ENCODE data around the gene NELL2.
"Not testable (repeated sequence)": the region's sequence is repeated elsewhere in the genome, so short reads cannot be mapped to it uniquely, and the experiment has no call there.

The NELL2 gene

GRCh38 chr12:44847403-44847802, 28.7 kb downstream of the NELL2 start:
- DNase-seq = no peak

- DNase-seq = no peak
Observed at GRCh38 chr12:44846826-44847225, 29.3 kb downstream of the NELL2 start.

DNA sequence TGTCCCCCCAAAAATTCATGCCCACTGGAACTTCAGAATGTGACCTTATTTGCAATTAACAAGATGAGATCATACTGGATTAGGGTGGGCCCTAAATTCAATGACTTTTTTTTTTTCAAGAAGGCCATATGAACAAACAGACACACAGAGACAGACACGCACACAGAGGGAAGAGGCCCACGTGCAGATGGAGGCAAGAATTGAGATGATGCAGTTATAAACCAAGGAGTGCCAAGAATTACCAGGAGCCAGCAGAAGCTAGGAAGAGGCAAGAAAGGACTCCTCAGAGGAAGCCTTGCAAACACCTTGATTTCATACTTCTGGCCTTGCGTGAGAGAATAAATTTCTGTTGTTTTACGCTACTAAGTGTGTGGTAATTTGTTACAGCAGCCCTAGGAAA, 33.4 kb downstream of the NELL2 start:
- DNase-seq = no peak

- DNase-seq = no peak
Observed at GRCh38 chr12:44839785-44840184, 36.3 kb downstream of the NELL2 start.

DNA sequence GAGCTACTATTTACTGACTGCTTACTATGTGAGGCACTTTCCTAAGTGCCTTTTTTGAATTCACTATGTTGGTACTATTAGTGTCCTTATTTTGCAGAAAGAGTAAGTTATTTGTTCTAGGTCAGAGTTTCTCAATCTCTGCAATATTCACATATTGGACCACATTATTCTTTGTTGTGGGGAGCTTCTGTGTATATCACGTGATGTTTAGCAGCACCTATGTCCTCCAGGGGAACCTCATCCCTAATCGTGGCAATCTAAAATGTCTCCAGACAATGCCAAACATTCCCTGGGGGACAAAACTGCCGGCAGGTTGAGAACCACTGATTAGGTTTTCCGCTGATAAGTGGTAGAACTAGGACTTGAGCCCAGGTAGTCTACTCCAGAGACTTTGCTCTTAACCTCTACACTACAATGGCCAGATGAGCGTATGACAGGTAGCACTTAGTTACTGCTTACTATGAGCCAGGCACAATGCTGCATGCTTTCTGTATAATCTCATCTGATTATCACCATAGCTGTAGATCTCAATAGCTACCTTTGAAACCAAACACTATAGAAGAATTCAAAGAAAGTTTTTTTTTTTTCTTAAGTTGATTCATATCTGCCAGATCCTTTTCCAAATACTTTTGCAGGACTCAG, 38.9 kb downstream of the NELL2 start:
- no peak for DNase-seq

GRCh38 chr12:44835641-44836379, 40.3 kb downstream of the NELL2 start:
- DNase-seq = no peak

- DNase-seq = not testable (repeated sequence)
Observed at GRCh38 chr12:44834996-44835395, 41.1 kb downstream of the NELL2 start.

GRCh38 chr12:44833561-44833960, 42.6 kb downstream of the NELL2 start:
- no peak for DNase-seq

GRCh38 chr12:44830566-44831055, 45.5 kb downstream of the NELL2 start:
- no peak for DNase-seq

DNA sequence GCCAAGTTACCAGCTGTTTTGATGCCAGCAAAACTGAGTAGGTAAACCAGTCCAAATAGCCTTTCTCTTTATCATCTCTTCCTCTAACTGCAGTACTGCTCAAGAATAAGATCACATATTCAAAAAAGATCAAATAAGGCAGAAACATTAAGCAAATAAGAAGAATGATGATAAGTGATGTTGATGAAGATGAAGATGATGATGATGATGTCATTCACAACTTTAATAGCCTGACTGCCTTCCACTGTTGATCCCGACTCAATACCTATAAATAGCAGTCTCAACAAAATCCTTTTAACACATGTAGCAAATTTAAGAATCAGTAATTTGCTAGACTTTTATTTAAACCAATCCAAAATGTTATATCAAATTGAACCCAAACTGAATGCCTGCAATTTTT, 47.1 kb downstream of the NELL2 start:
- DNase-seq = no peak

- no peak for DNase-seq
Observed at GRCh38 chr12:44827832-44828438, 48.2 kb downstream of the NELL2 start.

GRCh38 chr12:44821702-44822101, 54.4 kb downstream of the NELL2 start:
- not testable (repeated sequence) for DNase-seq

DNA sequence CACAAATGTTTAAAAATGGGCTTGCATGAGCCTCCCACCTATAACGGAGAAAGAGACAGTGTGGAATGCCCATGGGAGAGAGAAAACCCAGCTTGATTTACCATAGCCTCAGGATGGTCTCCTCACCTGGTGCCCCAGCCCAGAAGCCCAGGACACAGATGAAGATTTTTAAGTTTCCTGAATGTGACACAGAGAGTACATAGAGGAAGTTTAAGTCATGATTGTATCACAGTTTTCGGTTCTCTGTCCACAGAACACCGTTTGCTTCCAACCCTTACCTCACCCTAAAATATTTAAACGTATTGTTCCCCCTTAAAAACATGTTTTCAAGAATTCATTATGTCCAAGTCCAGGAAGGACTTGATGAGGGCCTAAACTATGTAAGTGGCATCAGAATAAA, 56.2 kb downstream of the NELL2 start:
- DNase-seq = no peak

DNA sequence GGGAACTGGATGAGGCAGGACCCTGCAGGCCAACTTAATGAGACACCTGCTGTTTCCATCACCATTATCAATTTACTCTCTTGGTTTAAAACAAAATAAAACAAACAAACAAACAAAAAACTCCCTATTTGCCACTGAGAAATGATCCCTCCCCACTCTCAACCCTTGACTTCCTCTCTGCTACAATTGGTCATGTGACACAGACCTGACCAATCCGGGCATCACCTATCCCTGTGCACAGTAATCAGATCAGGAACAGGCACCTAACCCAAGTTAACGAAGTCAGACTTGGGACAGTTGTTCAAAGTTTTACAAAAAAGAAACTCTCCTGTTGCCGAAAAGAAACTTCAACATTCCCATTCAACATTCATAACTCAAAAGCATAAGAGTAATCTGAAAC, 58.4 kb downstream of the NELL2 start:
- DNase-seq = no peak

- DNase-seq = no peak
Observed at GRCh38 chr12:44816446-44817017, 59.6 kb downstream of the NELL2 start.

- DNase-seq = no peak
Observed at GRCh38 chr12:44812062-44812461, 64.1 kb downstream of the NELL2 start.

- DNase-seq = no peak
Observed at GRCh38 chr12:44804068-44804467, 72.0 kb downstream of the NELL2 start.

GRCh38 chr12:44795970-44796369, 80.1 kb downstream of the NELL2 start:
- no peak for DNase-seq

GRCh38 chr12:44788731-44789130, 87.4 kb downstream of the NELL2 start:
- no peak for DNase-seq

- no peak for DNase-seq
Observed at GRCh38 chr12:44780221-44780790, 95.8 kb downstream of the NELL2 start.

- no peak for DNase-seq
Observed at GRCh38 chr12:44779766-44780165, 96.3 kb downstream of the NELL2 start.

DNA sequence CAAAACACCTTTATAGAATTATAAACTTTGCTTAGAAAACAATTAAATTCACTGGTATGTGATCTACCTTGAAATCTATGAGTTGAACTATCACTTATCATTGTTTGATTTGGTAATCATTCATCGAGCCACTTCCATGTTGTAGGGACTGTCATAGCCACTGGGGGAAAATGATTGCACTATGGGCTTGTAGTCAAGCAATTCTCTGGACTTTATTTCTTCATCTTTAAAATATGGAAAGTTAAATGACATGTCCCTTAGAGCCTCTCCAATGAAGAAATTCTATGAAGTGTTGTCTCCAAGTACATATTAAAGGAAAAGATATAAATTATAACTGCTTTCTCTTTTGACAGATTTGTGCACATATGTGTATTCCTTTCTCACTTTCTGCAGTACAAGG, 97.3 kb downstream of the NELL2 start:
- no peak for DNase-seq

- no peak for DNase-seq
Observed at GRCh38 chr12:44777044-44777443, 99.1 kb downstream of the NELL2 start.

All from NCI-H1048 (cell line).